Skeletal muscle tissue (tissue), 4 donors: Measurements from ENCODE around the gene KAZALD1. TPM values are rescaled to one million over a fixed set of nuclear protein-coding genes. Genes with fewer than 3 reads are reported as not detected.
A peak's percentile ranks its signal among the peaks of the same experiment; 100 is the strongest.

Experiments
- H3K27ac ChIP-seq: one replicate; pipeline ENCODE4 v1.7.0; 2013; ENCODE audit warnings: mild to moderate bottlenecking, low read depth, low read length, inconsistent platforms
- H3K27me3 ChIP-seq, 3 donors: one replicate each; pipeline ENCODE4 v1.7.0; 2013; ENCODE audit warnings: low read length in 3 of 3; ENCODE audit not compliant: control insufficient read depth in 3 of 3, insufficient read depth in 3 of 3
- H3K36me3 ChIP-seq, 3 donors: one replicate each; pipeline ENCODE4 v1.7.0; 2013; ENCODE audit warnings: low read length in 3 of 3; ENCODE audit not compliant: control insufficient read depth in 3 of 3, insufficient read depth in 3 of 3
- H3K4me1 ChIP-seq, 3 donors: one replicate each; pipeline ENCODE4 v1.7.0; 2013; ENCODE audit warnings: low read length in 3 of 3, mild to moderate bottlenecking in 3 of 3; ENCODE audit not compliant: control insufficient read depth in 3 of 3, insufficient read depth in 3 of 3
- H3K4me3 ChIP-seq, 3 donors: one replicate each; pipeline ENCODE4 v1.7.0; 2013; ENCODE audit warnings: low read length in 3 of 3
- H3K9ac ChIP-seq, 3 donors: one replicate each; pipeline ENCODE4 v1.7.0; 2013; ENCODE audit warnings: low read length in 3 of 3, mild to moderate bottlenecking in 3 of 3, moderate library complexity in 2 of 3, low read depth in 1 of 3
- H3K9me3 ChIP-seq, 3 donors: one replicate each; pipeline ENCODE4 v1.7.0; 2013; ENCODE audit warnings: low read length in 3 of 3; ENCODE audit not compliant: control insufficient read depth in 3 of 3
- total RNA-seq: library from RNA; depleted of rRNA; stranded (reverse); fragments of >200 nt; gene quantifications from one replicate; pipeline ENCODE4 v1.2.3, GENCODE V29; 2014
- donor health status: Osteomylitis.

KAZALD1 gene
- total RNA-seq: 23.5 TPM

- peak within 1 kb of the TSS; percentile 96 for H3K27ac ChIP-seq
- no peaks in the 10 kb centered on the region for H3K9me3 ChIP-seq
- H3K27me3 ChIP-seq: peaks cover 0 to 30% (median 28%) of the 10 kb centered on the region in 3 donors
- peak within 1 kb of the TSS; percentile 97 to 99 (median 98) for H3K4me3 ChIP-seq
- peaks cover 56 to 61% (median 56%) of the 10 kb centered on the region in 3 donors for H3K4me1 ChIP-seq
- H3K9ac ChIP-seq: peak within 1 kb of the TSS; percentile 93 to 100 (median 97)
- no peaks in the 10 kb centered on the region for H3K36me3 ChIP-seq
Measured at GRCh38 chr10:101061624-101062231, at the start of gene KAZALD1. Gene KAZALD1, plus strand, starts transcription at chr10:101061989. Its CDS starts 604 bp downstream, at chr10:101062593.

- no peaks in the 10 kb centered on the region for H3K36me3 ChIP-seq
- H3K4me1 ChIP-seq: peaks cover 20 to 26% (median 26%) of the 10 kb centered on the region in 3 donors
- peaks cover 7 to 12% (median 10%) of the 10 kb centered on the region in 3 donors for H3K27me3 ChIP-seq
- H3K9ac ChIP-seq: peak overlapping the region in 2 of 3 donors; percentile 32 to 41
- H3K4me3 ChIP-seq: peak overlapping the region in 1 of 3 donors; percentile 4
- H3K9me3 ChIP-seq: no peaks in the 10 kb centered on the region
- peak overlapping the region; percentile 19 for H3K27ac ChIP-seq
Measured at GRCh38 chr10:101012525-101013364, 49.0 kb upstream of the KAZALD1 start.

- Histone ChIP-seq H3K27ac (peak overlapping the region; percentile 19), H3K4me1 (peaks cover 19 to 23% (median 21%) of the 10 kb centered on the region in 3 donors), H3K36me3 (no peaks in the 10 kb centered on the region), H3K27me3 (peaks cover 10 to 12% (median 12%) of the 10 kb centered on the region in 3 donors), H3K4me3 (no peak overlapping the region), H3K9me3 (no peaks in the 10 kb centered on the region), H3K9ac (peak overlapping the region in 2 of 3 donors; percentile 32 to 41)
Measured at GRCh38 chr10:101013365-101013825, 48.4 kb upstream of the KAZALD1 start.

GRCh38 chr10:101014230-101014884 is 47.4 kb upstream of the KAZALD1 start:
- Histone ChIP-seq H3K4me1 (peaks cover 19 to 31% (median 28%) of the 10 kb centered on the region in 3 donors), H3K9ac (peak overlapping the region in 1 of 3 donors; percentile 40), H3K27me3 (peaks cover 12 to 14% (median 14%) of the 10 kb centered on the region in 3 donors), H3K36me3 (no peaks in the 10 kb centered on the region), H3K4me3 (no peak overlapping the region), H3K27ac (no peak overlapping the region), H3K9me3 (no peaks in the 10 kb centered on the region)

- Histone ChIP-seq H3K9me3 (no peaks in the 10 kb centered on the region), H3K9ac (peak overlapping the region in 1 of 3 donors; percentile 40)
Measured at GRCh38 chr10:101014966-101015581, 46.7 kb upstream of the KAZALD1 start.

GRCh38 chr10:101015582-101015973 is 46.2 kb upstream of the KAZALD1 start:
- peaks cover 12 to 14% (median 14%) of the 10 kb centered on the region in 3 donors for H3K27me3 ChIP-seq
- no peak overlapping the region for H3K27ac ChIP-seq
- peaks cover 19 to 31% (median 28%) of the 10 kb centered on the region in 3 donors for H3K4me1 ChIP-seq

More at GRCh38 chr10:101014966-101015581, 46.7 kb upstream of the KAZALD1 start:
- H3K36me3 ChIP-seq: no peaks in the 10 kb centered on the region
- peaks cover 19 to 31% (median 28%) of the 10 kb centered on the region in 3 donors for H3K4me1 ChIP-seq
- peaks cover 12 to 14% (median 14%) of the 10 kb centered on the region in 3 donors for H3K27me3 ChIP-seq
- H3K4me3 ChIP-seq: no peak overlapping the region
- no peak overlapping the region for H3K27ac ChIP-seq

GRCh38 chr10:101016814-101017213 is 45.0 kb upstream of the KAZALD1 start:
- H3K4me1 ChIP-seq: peaks cover 19 to 31% (median 28%) of the 10 kb centered on the region in 3 donors
- no peak overlapping the region for H3K4me3 ChIP-seq
- H3K27ac ChIP-seq: no peak overlapping the region
- H3K36me3 ChIP-seq: no peaks in the 10 kb centered on the region
- no peaks in the 10 kb centered on the region for H3K9me3 ChIP-seq
- no peak overlapping the region for H3K9ac ChIP-seq
- peaks cover 12 to 14% (median 14%) of the 10 kb centered on the region in 3 donors for H3K27me3 ChIP-seq

More at GRCh38 chr10:101015582-101015973, 46.2 kb upstream of the KAZALD1 start:
- Histone ChIP-seq H3K9me3 (no peaks in the 10 kb centered on the region), H3K9ac (no peak overlapping the region), H3K4me3 (no peak overlapping the region), H3K36me3 (no peaks in the 10 kb centered on the region)

- Histone ChIP-seq H3K4me3 (no peak overlapping the region), H3K9me3 (no peaks in the 10 kb centered on the region), H3K27me3 (peaks cover 12 to 14% (median 14%) of the 10 kb centered on the region in 3 donors), H3K9ac (no peak overlapping the region), H3K27ac (peak overlapping the region; percentile 19), H3K36me3 (no peaks in the 10 kb centered on the region), H3K4me1 (peaks cover 6 to 22% (median 18%) of the 10 kb centered on the region in 3 donors)
Measured at GRCh38 chr10:101018118-101018599, 43.6 kb upstream of the KAZALD1 start.
